ENCODE measurements around the gene PRPF38A.

Gene PRPF38A

GRCh38 chr1:52402860-52403240 lies 1.6 kb upstream of the PRPF38A start:
- DNase-seq = no peak

- peak in 5 of 6 experiments; percentile 10 to 61 (median 37) for DNase-seq
Measured at GRCh38 chr1:52403566-52404115, 761 bp upstream of the PRPF38A start.

GRCh38 chr1:52404975-52405338 lies 555 bp downstream of the PRPF38A start:
- no peak for DNase-seq

- DNase-seq = no peak
Measured at GRCh38 chr1:52413410-52413989, 9.1 kb downstream of the PRPF38A start.

GRCh38 chr1:52414942-52415341 lies 10.5 kb downstream of the PRPF38A start:
- DNase-seq = no peak

GRCh38 chr1:52416811-52417210 lies 12.4 kb downstream of the PRPF38A start:
- DNase-seq = no peak

- DNase-seq = no peak
Measured at GRCh38 chr1:52420713-52421112, 16.3 kb downstream of the PRPF38A start.

- DNase-seq = no peak
Measured at GRCh38 chr1:52423055-52423454, 18.7 kb downstream of the PRPF38A start.

GRCh38 chr1:52423771-52424170 lies 19.4 kb downstream of the PRPF38A start:
- peak; percentile 38 to 82 (median 68) for DNase-seq

GRCh38 chr1:52424231-52424636 lies 19.8 kb downstream of the PRPF38A start:
- peak in 3 of 6 experiments; percentile 24 to 73 (median 73) for DNase-seq

GRCh38 chr1:52424813-52425212 lies 20.4 kb downstream of the PRPF38A start:
- DNase-seq = peak in 3 of 6 experiments; percentile 10 to 32 (median 19)

GRCh38 chr1:52426371-52426770 lies 22.0 kb downstream of the PRPF38A start:
- DNase-seq = no peak

GRCh38 chr1:52427152-52427551 lies 22.8 kb downstream of the PRPF38A start:
- DNase-seq = no peak

- DNase-seq = no peak
Measured at GRCh38 chr1:52432807-52433206, 28.4 kb downstream of the PRPF38A start.

- DNase-seq = no peak
Measured at GRCh38 chr1:52435211-52435610, 30.8 kb downstream of the PRPF38A start.

- DNase-seq = no peak
Measured at GRCh38 chr1:52435650-52436049, 31.2 kb downstream of the PRPF38A start.

GRCh38 chr1:52436817-52437216 lies 32.4 kb downstream of the PRPF38A start:
- DNase-seq = no peak

- DNase-seq = no peak
Measured at GRCh38 chr1:52439976-52440375, 35.6 kb downstream of the PRPF38A start.

- DNase-seq = no peak
Measured at GRCh38 chr1:52444463-52444862, 40.1 kb downstream of the PRPF38A start.

- DNase-seq = no peak
Measured at GRCh38 chr1:52454127-52454526, 49.7 kb downstream of the PRPF38A start.

- no peak for DNase-seq
Measured at GRCh38 chr1:52454779-52455178, 50.4 kb downstream of the PRPF38A start.

GRCh38 chr1:52455686-52456085 lies 51.3 kb downstream of the PRPF38A start:
- no peak for DNase-seq

- no peak for DNase-seq
Measured at GRCh38 chr1:52460694-52461093, 56.3 kb downstream of the PRPF38A start.

- DNase-seq = no peak
Measured at GRCh38 chr1:52461821-52462220, 57.4 kb downstream of the PRPF38A start.

GRCh38 chr1:52463891-52464290 lies 59.5 kb downstream of the PRPF38A start:
- DNase-seq = no peak

All from stimulated activated naive CD4-positive, alpha-beta T cell (primary cell).